ENCODE results near the gene ABCD1. TPM values are rescaled to one million over a fixed set of nuclear protein-coding genes. Genes with fewer than 3 reads are reported as not detected.
"Not testable (repeated sequence)": the region's sequence is repeated elsewhere in the genome, so short reads cannot be mapped to it uniquely, and the experiment has no call there.

The ABCD1 gene
- total RNA-seq, 2 experiments from 2014 or later = 15.4 to 16.0 TPM

DNA sequence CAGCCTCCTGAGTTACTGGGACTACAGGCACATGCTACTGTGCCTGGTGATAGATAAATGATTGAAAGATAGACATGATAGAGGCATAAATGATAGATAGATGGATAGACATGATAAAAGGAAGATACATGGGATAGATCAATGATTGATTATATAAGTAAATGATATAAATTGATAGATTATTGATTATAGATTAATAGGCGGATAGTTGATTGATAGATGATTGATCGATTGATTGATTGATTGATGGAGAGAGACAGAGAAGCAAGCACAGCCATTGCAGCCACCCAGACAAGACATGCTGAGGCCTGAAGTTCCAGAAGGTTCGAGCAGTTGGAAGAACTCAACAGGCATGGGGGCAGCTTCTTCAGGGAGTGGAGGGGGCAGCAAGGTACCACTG lies 21.7 kb downstream of the ABCD1 start:
- H3K4me3 Mint-ChIP-seq = no peak overlapping the region
- H3K27me3 Mint-ChIP-seq = peaks cover 11% of the 10 kb centered on the region
- no peak overlapping the region for H3K27ac Mint-ChIP-seq
- DNase-seq = no peak
- ChIA-PET POLR2A (no interaction called here), CTCF (no interaction called here)
- H3K9me3 Mint-ChIP-seq = no peaks in the 10 kb centered on the region
- H3K36me3 Mint-ChIP-seq (ENCODE audit: low read depth) = no peaks in the 10 kb centered on the region
- H3K4me1 Mint-ChIP-seq = peaks cover 4% of the 10 kb centered on the region

DNA sequence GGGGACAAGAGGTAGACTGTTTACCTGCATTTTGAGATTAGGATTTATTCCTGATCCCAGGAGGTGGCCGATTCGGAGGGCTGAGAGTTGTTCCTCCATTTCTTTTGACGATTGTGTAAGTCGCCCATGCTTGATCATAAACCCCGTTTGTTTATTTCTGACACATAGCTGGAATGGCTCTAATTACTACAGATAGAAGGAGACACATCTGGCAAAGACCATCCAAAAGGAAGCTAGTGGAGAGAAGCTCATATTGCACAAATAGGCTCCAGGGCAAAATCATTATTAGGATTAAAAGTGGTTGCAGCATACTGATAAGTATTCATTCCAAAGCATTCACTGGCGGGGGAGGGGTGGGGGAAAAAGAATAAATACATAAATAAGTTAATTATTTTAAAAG lies 22.3 kb downstream of the ABCD1 start:
- H3K27ac Mint-ChIP-seq; POLR2A ChIA-PET; H3K36me3 Mint-ChIP-seq (ENCODE audit: low read depth); H3K4me1 Mint-ChIP-seq; H3K9me3 Mint-ChIP-seq; H3K4me3 Mint-ChIP-seq; CTCF ChIA-PET; DNase-seq: not testable (repeated sequence)
- H3K27me3 Mint-ChIP-seq = peaks cover 11% of the 10 kb centered on the region

DNA sequence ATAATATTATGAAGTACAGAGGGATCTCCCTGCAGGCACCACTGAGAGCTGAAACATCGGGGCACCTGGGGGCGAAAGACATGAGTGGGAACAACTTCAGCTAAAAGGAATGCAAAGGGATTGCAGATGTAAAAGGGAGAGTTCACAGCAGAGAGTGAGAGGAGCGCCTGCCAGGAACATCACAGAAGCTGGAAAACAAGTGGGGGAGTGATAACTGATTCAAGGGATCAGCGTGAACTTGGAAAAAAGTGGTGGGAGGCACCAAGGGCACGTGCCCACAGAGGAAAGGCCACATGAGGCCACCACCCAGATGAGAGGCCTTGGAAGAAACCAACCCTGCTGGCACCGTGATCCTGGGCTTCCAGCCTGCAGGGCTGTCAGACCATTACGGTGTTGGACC lies 24.4 kb downstream of the ABCD1 start:
- H3K9me3 Mint-ChIP-seq; POLR2A ChIA-PET; DNase-seq; H3K27ac Mint-ChIP-seq; H3K36me3 Mint-ChIP-seq (ENCODE audit: low read depth); H3K4me3 Mint-ChIP-seq; H3K4me1 Mint-ChIP-seq: not testable (repeated sequence)
- H3K27me3 Mint-ChIP-seq = peaks cover 11% of the 10 kb centered on the region
- CTCF ChIA-PET = interaction anchor here (0.6 kb wide), 1 partner anchor 50 kb away, joined by 4 read pairs; no protein-coding TSS in a partner anchor

DNA sequence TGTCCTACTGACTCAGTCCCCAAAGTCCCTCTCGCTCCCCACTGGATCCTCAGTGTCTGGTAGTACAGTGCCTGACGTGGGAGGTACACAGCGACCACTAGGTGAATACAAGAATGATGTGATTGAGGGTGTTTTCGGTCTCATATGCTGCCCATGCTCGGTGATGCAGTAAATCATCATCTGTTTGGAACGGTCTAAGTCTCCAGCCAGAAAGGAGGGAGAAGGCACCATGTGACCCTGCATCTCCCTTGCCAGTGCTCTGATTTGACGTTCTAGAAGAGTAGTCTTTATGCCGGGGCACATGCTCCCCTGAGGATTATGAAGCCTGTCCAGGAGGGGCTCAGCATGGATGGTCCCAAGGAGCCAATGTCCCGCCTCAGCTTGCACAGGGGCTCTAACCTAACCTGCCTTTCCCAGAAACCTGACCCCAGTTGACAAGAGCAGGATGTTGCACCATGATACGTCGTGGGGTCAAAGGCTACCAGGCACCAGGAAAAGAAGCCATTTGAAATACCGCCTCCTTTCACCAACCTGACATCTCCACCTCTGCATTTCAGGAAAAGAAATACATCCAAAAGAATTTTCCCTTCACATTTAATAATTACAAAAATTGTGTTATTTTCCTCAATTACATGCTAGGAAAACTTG lies 25.6 kb downstream of the ABCD1 start:
- POLR2A ChIA-PET = no interaction called here
- no peaks in the 10 kb centered on the region for H3K4me1 Mint-ChIP-seq
- no peak overlapping the region for H3K27ac Mint-ChIP-seq
- H3K4me3 Mint-ChIP-seq = no peak overlapping the region
- H3K36me3 Mint-ChIP-seq (ENCODE audit: low read depth) = no peaks in the 10 kb centered on the region
- H3K27me3 Mint-ChIP-seq = peaks cover 10% of the 10 kb centered on the region
- H3K9me3 Mint-ChIP-seq = no peaks in the 10 kb centered on the region
- no peak for DNase-seq
- CTCF ChIA-PET = no interaction called here

DNA sequence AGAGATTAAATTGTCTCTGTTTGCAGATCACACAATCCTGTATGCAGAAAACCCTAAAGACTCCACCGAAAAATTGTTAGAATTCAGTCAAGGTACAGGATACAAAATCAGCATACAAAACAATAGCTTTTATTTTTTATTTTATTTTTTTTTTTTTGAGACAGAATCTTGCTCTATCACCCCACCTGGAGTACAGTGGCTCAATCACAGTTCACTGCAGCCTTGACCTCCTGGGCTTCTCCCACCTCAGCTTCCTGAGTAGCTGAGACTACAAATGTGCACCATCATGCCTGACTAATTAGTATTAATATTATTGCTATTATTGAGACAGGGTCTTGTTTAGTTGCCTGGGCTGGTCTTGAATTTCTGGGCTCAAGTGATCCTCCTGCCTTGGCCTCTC lies 30.5 kb downstream of the ABCD1 start:
- no peak for DNase-seq
- Mint-ChIP-seq H3K4me3 (no peak overlapping the region), H3K4me1 (no peaks in the 10 kb centered on the region), H3K27me3 (peaks cover 13% of the 10 kb centered on the region), H3K36me3 (ENCODE audit: low read depth) (no peaks in the 10 kb centered on the region), H3K27ac (no peak overlapping the region), H3K9me3 (no peaks in the 10 kb centered on the region)
- ChIA-PET CTCF (interaction anchor here (0.6 to 0.9 kb wide), 2 partner anchors 8 to 616 kb away, joined by 3 read pairs; no protein-coding TSS in a partner anchor), POLR2A (no interaction called here)

DNA sequence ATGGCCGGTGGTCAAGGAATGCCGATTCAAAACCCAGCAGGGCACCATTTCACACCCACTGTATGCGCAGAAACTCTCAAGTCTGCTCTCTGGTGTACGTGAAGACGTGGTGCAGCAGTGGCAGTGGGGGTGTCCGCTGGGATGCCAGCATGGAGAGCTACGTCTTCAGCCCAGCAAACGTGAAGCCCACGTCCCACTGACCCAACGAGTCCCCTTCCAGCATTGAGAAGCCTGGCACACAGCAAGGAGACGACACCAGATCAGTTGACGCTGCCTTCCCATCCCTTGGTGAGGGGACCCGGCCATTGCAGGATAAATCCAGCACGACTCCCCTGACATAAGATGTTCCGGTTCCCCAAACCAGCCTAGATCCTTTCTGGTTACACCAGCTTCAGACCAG lies 37.2 kb downstream of the ABCD1 start:
- POLR2A ChIA-PET = no interaction called here
- peaks cover 6% of the 10 kb centered on the region for H3K27me3 Mint-ChIP-seq
- H3K4me3 Mint-ChIP-seq = no peak overlapping the region
- H3K4me1 Mint-ChIP-seq = peaks cover 8% of the 10 kb centered on the region
- H3K9me3 Mint-ChIP-seq = no peaks in the 10 kb centered on the region
- no peak for DNase-seq
- CTCF ChIA-PET = interaction anchor here (0.5 to 1.2 kb wide), 2 partner anchors 187 to 410 kb away, joined by 3 to 4 read pairs; no protein-coding TSS in a partner anchor
- H3K27ac Mint-ChIP-seq = no peak overlapping the region
- H3K36me3 Mint-ChIP-seq (ENCODE audit: low read depth) = no peaks in the 10 kb centered on the region

DNA sequence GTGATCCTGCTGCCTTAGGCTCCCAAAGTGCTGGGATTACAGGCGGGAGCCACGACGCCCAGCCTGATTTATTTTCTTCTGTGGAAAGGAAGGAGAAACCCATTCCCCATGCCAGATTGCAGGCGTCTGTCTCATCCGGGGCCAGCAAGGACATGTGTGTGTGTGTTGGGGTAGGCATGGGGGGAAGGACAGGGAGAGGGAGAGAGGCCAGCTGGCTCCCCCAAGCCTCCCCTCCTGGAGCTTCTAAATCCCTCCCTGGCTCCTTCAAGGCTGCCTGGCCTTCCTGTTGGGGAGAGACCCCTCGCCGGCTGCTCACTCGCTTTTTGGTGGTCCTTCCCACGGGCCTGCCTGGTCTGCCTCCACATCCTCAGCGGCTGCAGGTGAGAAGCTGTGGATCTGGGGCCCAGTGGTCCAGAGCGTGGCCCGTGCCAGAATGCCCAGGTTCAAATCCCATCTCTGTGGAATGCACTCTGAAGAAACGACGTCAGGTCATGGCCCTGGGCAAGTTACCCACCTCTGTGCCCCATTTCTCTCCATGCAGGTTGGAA lies 38.0 kb downstream of the ABCD1 start:
- Mint-ChIP-seq H3K9me3 (no peaks in the 10 kb centered on the region), H3K4me1 (peaks cover 8% of the 10 kb centered on the region), H3K27ac (no peak overlapping the region), H3K4me3 (no peak overlapping the region), H3K36me3 (ENCODE audit: low read depth) (no peaks in the 10 kb centered on the region), H3K27me3 (peaks cover 1% of the 10 kb centered on the region)
- ChIA-PET CTCF (interaction anchor here (1.2 to 1.9 kb wide), 6 partner anchors 12 to 190 kb away, joined by 3 to 7 read pairs (median 4); no protein-coding TSS in a partner anchor), POLR2A (interaction anchor here (0.7 kb wide), 1 partner anchor 173 kb away, joined by 3 read pairs; no protein-coding TSS in a partner anchor)
- DNase-seq = no peak

DNA sequence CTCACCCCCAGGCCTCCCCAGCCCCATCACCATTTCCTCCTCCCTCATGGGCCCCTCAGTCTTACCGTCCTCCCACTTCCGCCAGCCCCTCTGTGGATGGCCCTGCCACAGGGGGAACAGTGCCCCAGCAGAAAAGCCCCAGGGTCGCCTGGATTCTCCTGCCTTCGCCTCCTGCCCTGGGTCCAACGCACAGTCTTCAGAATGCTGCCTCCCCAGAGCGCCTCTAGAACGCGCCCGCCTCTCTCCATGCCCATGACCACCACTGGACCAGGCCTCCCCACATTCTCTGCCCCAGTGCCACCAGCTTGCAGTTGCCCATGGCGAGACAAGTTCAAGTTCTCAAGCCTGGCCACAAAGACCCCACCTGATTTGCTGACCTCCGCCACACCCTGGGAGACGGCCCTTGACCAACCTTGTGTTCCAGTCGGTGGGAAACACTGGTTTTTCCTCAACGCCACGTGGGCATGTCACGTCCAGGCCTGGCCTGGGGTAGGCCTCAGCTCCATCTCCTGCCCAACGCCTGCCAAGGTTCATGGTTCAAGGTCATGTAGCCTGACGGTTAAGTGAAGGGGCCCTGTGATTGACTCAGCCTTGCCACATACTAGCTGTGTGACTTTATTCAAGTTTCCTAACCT lies 38.8 kb downstream of the ABCD1 start:
- peaks cover 8% of the 10 kb centered on the region for H3K4me1 Mint-ChIP-seq
- ChIA-PET POLR2A (interaction anchor here (0.7 kb wide), 1 partner anchor 173 kb away, joined by 3 read pairs; no protein-coding TSS in a partner anchor), CTCF (interaction anchor here (0.7 to 1.9 kb wide), 13 partner anchors 8 to 189 kb away, joined by 3 to 7 read pairs (median 3); no protein-coding TSS in a partner anchor)
- DNase-seq = no peak
- no peak overlapping the region for H3K27ac Mint-ChIP-seq
- H3K27me3 Mint-ChIP-seq = no peaks in the 10 kb centered on the region
- H3K36me3 Mint-ChIP-seq (ENCODE audit: low read depth) = no peaks in the 10 kb centered on the region
- no peaks in the 10 kb centered on the region for H3K9me3 Mint-ChIP-seq
- no peak overlapping the region for H3K4me3 Mint-ChIP-seq

DNA sequence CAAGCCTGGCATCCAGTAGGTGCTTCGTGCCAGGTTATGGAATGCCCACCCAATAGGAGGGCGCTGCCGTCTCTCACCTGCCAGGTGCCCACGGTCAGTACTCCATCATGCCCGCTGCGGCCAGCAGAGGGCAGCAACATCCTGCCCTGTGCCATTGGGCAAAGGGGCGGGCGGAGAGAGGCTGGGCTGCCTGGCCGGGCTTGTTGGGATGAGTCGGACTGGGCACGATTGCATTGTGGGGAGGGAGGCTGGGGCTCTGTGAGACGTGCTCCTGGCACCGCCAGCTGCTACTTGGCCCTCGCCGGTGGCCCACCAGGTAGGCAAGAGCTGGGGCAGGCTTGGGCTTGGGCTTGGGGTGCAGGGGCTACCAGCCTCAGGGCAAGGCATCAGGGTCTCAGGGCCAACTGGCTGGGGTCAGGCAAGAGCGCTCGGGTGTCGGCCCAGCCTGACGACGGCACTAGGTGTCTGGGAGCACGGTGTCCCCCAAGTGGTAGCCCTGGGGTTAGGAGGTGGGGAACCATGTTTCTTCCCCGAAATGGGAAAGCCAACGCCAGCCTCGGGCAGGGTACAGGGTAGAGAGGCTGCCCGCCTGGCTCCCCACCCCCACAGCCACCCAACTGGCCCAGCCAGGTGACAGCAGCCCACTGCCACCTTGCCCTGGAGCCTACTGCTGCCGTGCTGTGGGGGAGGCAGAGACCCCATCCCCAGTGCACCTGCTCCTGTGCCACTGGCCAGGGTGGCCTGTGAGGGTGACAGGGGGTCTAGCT lies 39.5 kb downstream of the ABCD1 start, which contains the start of gene PLXNB3:
PLXNB3 (plus strand) TSS at position 261 of the 767 bp plus-strand sequence. CDS start 1,287 bp downstream, outside the sequence.
- Mint-ChIP-seq H3K27ac (no peak within 1 kb of the TSS), H3K9me3 (no peaks in the 10 kb centered on the region), H3K4me3 (no peak within 1 kb of the TSS), H3K27me3 (no peaks in the 10 kb centered on the region), H3K36me3 (ENCODE audit: low read depth) (no peaks in the 10 kb centered on the region), H3K4me1 (peaks cover 8% of the 10 kb centered on the region)
- ChIA-PET CTCF (interaction anchor here (0.7 to 1.9 kb wide), 10 partner anchors 9 to 189 kb away, joined by 3 to 7 read pairs (median 3); no protein-coding TSS in a partner anchor), POLR2A (no interaction called here)
- peak; percentile 75 for DNase-seq

DNA sequence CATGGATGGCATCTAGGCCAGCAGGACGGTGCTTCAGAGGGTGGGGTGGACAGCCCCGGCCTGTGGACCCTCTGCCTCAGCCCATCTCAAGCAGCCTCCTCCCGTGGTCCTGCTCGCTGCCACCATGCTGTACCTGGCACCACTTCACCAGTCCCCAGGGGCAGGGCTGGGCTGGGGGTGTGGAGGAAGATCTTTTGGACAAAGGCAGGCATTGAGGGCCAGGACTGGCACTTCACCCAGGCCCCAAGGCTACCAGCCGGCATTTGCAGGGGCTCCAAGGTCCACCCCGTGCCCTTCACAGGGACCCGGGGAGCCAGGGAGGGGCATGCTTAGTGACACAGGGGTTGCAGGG lies 40.1 kb downstream of the ABCD1 start:
- H3K4me1 Mint-ChIP-seq = peaks cover 8% of the 10 kb centered on the region

DNA sequence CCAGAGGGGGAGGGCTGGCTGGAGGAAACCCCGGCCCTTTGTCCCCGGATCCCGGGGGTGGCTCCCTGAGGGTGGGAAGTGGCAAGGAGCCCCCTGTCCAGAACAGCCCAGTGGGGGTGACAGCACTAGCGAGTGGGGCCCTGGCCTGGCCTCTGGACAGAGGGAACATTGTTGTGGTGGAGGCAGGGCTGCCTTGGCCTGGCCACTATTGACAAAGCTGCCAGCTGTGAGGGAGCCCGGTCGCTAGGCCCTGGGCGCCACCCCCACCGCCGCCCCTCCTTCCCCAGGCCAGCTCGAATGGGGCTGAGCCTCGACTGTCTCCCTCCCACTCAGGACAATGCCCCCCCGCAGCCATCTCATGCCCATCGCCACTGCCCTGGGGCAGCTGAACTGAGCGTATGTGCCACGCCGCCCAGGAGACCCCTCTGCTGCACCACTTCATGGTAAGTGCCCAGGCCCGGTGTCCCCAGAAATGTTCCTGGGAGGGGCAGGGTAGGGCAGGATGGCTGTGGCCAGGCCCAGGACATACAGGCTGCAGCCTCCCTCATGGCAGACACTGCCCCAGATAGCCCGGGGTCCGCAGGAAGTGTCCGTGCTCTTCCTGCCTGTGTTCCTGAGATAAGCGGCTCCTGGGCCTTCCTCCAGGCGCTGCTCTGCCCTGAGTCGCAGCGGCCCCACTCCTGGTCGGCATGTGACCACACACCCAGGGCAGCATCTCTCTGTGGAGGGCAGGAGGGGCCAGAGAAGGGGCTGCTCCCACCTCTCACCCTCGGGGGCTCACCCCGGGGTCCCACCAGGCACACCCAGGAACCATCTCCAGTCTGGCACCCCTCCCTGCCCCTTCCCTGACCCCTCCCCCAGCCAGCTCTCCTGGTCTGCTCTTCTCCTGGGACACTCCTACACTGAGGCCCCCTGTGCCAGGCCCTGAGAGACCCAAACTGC lies 40.8 kb downstream of the ABCD1 start:
- H3K36me3 Mint-ChIP-seq (ENCODE audit: low read depth) = no peaks in the 10 kb centered on the region
- DNase-seq = no peak
- H3K27me3 Mint-ChIP-seq = no peaks in the 10 kb centered on the region
- ChIA-PET CTCF (interaction anchor here (1.1 kb wide), 1 partner anchor 30 kb away, joined by 4 read pairs; no protein-coding TSS in a partner anchor), POLR2A (no interaction called here)
- H3K27ac Mint-ChIP-seq = no peak overlapping the region
- no peaks in the 10 kb centered on the region for H3K9me3 Mint-ChIP-seq
- H3K4me1 Mint-ChIP-seq = peaks cover 8% of the 10 kb centered on the region
- no peak overlapping the region for H3K4me3 Mint-ChIP-seq

More for the DNA sequence above, 40.1 kb downstream of the ABCD1 start:
- H3K9me3 Mint-ChIP-seq = no peaks in the 10 kb centered on the region
- H3K27ac Mint-ChIP-seq = no peak overlapping the region
- no peak overlapping the region for H3K4me3 Mint-ChIP-seq
- H3K36me3 Mint-ChIP-seq (ENCODE audit: low read depth) = no peaks in the 10 kb centered on the region
- no peaks in the 10 kb centered on the region for H3K27me3 Mint-ChIP-seq
- CTCF ChIA-PET = interaction anchor here (1.0 to 1.9 kb wide), 4 partner anchors 181 to 188 kb away, joined by 3 to 6 read pairs (median 4); no protein-coding TSS in a partner anchor
- DNase-seq = no peak
- POLR2A ChIA-PET = no interaction called here
